Measurements from ENCODE around the gene CCDC61.

Gene CCDC61

GRCh38 chr19:45955905-45956608 is 39.2 kb upstream of the CCDC61 start:
- Histone ChIP-seq H3K9ac (ENCODE audit: insufficient read length, low read depth) (no peak overlapping the region), H3K4me3 (ENCODE audit: insufficient read length, low read depth) (no peak overlapping the region), H3K4me1 (ENCODE audit: insufficient read depth, insufficient read length) (peaks cover 15% of the 10 kb centered on the region), H3K27me3 (ENCODE audit: insufficient read depth, insufficient read length) (no peaks in the 10 kb centered on the region), H3K9me3 (ENCODE audit: insufficient read depth, low read length) (no peaks in the 10 kb centered on the region; the same call in 1 of the 2 replicates), H3K36me3 (ENCODE audit: insufficient read depth, insufficient read length, low read length) (no peaks in the 10 kb centered on the region)
- TF ChIP-seq SUZ12 (IDR thresholded peaks at IDR 0.05; ENCODE audit: extremely low read depth, insufficient read depth, insufficient read length) (no peak), ZNF274 (IDR thresholded peaks at IDR 0.05; ENCODE audit: low read depth, low read length) (no peak), YY1 (IDR thresholded peaks at IDR 0.05; ENCODE audit: insufficient read depth, insufficient read length) (no peak)
- no peak for DNase-seq (ENCODE audit: low read depth, low spot score)

GRCh38 chr19:45958320-45958719 is 36.9 kb upstream of the CCDC61 start:
- TF ChIP-seq YY1 (IDR thresholded peaks at IDR 0.05; ENCODE audit: insufficient read depth, insufficient read length) = no peak
- no peak for TF ChIP-seq SUZ12 (IDR thresholded peaks at IDR 0.05; ENCODE audit: extremely low read depth, insufficient read depth, insufficient read length)
- TF ChIP-seq ZNF274 (IDR thresholded peaks at IDR 0.05; ENCODE audit: low read depth, low read length) = no peak
- DNase-seq (ENCODE audit: low read depth, low spot score) = no peak
- H3K27me3 ChIP-seq (ENCODE audit: insufficient read depth, insufficient read length) = no peaks in the 10 kb centered on the region
- no peaks in the 10 kb centered on the region; the same call in 1 of the 2 replicates for H3K9me3 ChIP-seq (ENCODE audit: insufficient read depth, low read length)
- H3K4me1 ChIP-seq (ENCODE audit: insufficient read depth, insufficient read length) = peaks cover 12% of the 10 kb centered on the region
- H3K4me3 ChIP-seq (ENCODE audit: insufficient read length, low read depth) = no peak overlapping the region
- no peaks in the 10 kb centered on the region for H3K36me3 ChIP-seq (ENCODE audit: insufficient read depth, insufficient read length, low read length)
- H3K9ac ChIP-seq (ENCODE audit: insufficient read length, low read depth) = no peak overlapping the region

- Histone ChIP-seq H3K9me3 (ENCODE audit: insufficient read depth, low read length) (no peaks in the 10 kb centered on the region), H3K27me3 (ENCODE audit: insufficient read depth, insufficient read length) (no peaks in the 10 kb centered on the region), H3K4me3 (ENCODE audit: insufficient read length, low read depth) (no peak overlapping the region), H3K4me1 (ENCODE audit: insufficient read depth, insufficient read length) (peaks cover 12% of the 10 kb centered on the region), H3K9ac (ENCODE audit: insufficient read length, low read depth) (no peak overlapping the region), H3K36me3 (ENCODE audit: insufficient read depth, insufficient read length, low read length) (no peaks in the 10 kb centered on the region)
- TF ChIP-seq YY1 (IDR thresholded peaks at IDR 0.05; ENCODE audit: insufficient read depth, insufficient read length) = no peak
- TF ChIP-seq SUZ12 (IDR thresholded peaks at IDR 0.05; ENCODE audit: extremely low read depth, insufficient read depth, insufficient read length) = no peak
- TF ChIP-seq ZNF274 (IDR thresholded peaks at IDR 0.05; ENCODE audit: low read depth, low read length) = no peak
- DNase-seq (ENCODE audit: low read depth, low spot score) = no peak
Observed at GRCh38 chr19:45958769-45959516, 36.3 kb upstream of the CCDC61 start.

GRCh38 chr19:45959517-45960025 is 35.7 kb upstream of the CCDC61 start:
- no peak overlapping the region for H3K4me3 ChIP-seq (ENCODE audit: insufficient read length, low read depth)
- no peaks in the 10 kb centered on the region for H3K36me3 ChIP-seq (ENCODE audit: insufficient read depth, insufficient read length, low read length)
- no peak for DNase-seq (ENCODE audit: low read depth, low spot score)
- TF ChIP-seq ZNF274 (IDR thresholded peaks at IDR 0.05; ENCODE audit: low read depth, low read length) = no peak
- no peak for TF ChIP-seq SUZ12 (IDR thresholded peaks at IDR 0.05; ENCODE audit: extremely low read depth, insufficient read depth, insufficient read length)
- H3K9ac ChIP-seq (ENCODE audit: insufficient read length, low read depth) = no peak overlapping the region
- no peaks in the 10 kb centered on the region for H3K9me3 ChIP-seq (ENCODE audit: insufficient read depth, low read length)
- H3K27me3 ChIP-seq (ENCODE audit: insufficient read depth, insufficient read length) = no peaks in the 10 kb centered on the region
- peaks cover 12% of the 10 kb centered on the region for H3K4me1 ChIP-seq (ENCODE audit: insufficient read depth, insufficient read length)

- no peak overlapping the region for H3K4me3 ChIP-seq (ENCODE audit: insufficient read length, low read depth)
- DNase-seq (ENCODE audit: low read depth, low spot score) = no peak
- H3K36me3 ChIP-seq (ENCODE audit: insufficient read depth, insufficient read length, low read length) = no peaks in the 10 kb centered on the region
- no peaks in the 10 kb centered on the region for H3K27me3 ChIP-seq (ENCODE audit: insufficient read depth, insufficient read length)
- TF ChIP-seq SUZ12 (IDR thresholded peaks at IDR 0.05; ENCODE audit: extremely low read depth, insufficient read depth, insufficient read length) (no peak), ZNF274 (IDR thresholded peaks at IDR 0.05; ENCODE audit: low read depth, low read length) (no peak), YY1 (IDR thresholded peaks at IDR 0.05; ENCODE audit: insufficient read depth, insufficient read length) (no peak)
- H3K9me3 ChIP-seq (ENCODE audit: insufficient read depth, low read length) = no peaks in the 10 kb centered on the region
- peaks cover 12% of the 10 kb centered on the region for H3K4me1 ChIP-seq (ENCODE audit: insufficient read depth, insufficient read length)
- H3K9ac ChIP-seq (ENCODE audit: insufficient read length, low read depth) = no peak overlapping the region
Observed at GRCh38 chr19:45960595-45961235, 34.6 kb upstream of the CCDC61 start.

GRCh38 chr19:45962021-45962420 is 33.2 kb upstream of the CCDC61 start:
- Histone ChIP-seq H3K9ac (ENCODE audit: insufficient read length, low read depth) (no peak overlapping the region), H3K27me3 (ENCODE audit: insufficient read depth, insufficient read length) (no peaks in the 10 kb centered on the region), H3K9me3 (ENCODE audit: insufficient read depth, low read length) (no peaks in the 10 kb centered on the region), H3K4me1 (ENCODE audit: insufficient read depth, insufficient read length) (peaks cover 12% of the 10 kb centered on the region), H3K36me3 (ENCODE audit: insufficient read depth, insufficient read length, low read length) (no peaks in the 10 kb centered on the region), H3K4me3 (ENCODE audit: insufficient read length, low read depth) (no peak overlapping the region)
- DNase-seq (ENCODE audit: low read depth, low spot score) = no peak
- TF ChIP-seq ZNF274 (IDR thresholded peaks at IDR 0.05; ENCODE audit: low read depth, low read length) (no peak), SUZ12 (IDR thresholded peaks at IDR 0.05; ENCODE audit: extremely low read depth, insufficient read depth, insufficient read length) (no peak), YY1 (IDR thresholded peaks at IDR 0.05; ENCODE audit: insufficient read depth, insufficient read length) (no peak)

GRCh38 chr19:45967246-45967645 is 28.0 kb upstream of the CCDC61 start:
- DNase-seq (ENCODE audit: low read depth, low spot score) = no peak
- H3K36me3 ChIP-seq (ENCODE audit: insufficient read depth, insufficient read length, low read length) = no peaks in the 10 kb centered on the region
- no peak overlapping the region for H3K4me3 ChIP-seq (ENCODE audit: insufficient read length, low read depth)
- no peaks in the 10 kb centered on the region for H3K9me3 ChIP-seq (ENCODE audit: insufficient read depth, low read length)
- H3K27me3 ChIP-seq (ENCODE audit: insufficient read depth, insufficient read length) = peaks cover 7% of the 10 kb centered on the region
- TF ChIP-seq SUZ12 (IDR thresholded peaks at IDR 0.05; ENCODE audit: extremely low read depth, insufficient read depth, insufficient read length) = no peak
- no peak for TF ChIP-seq ZNF274 (IDR thresholded peaks at IDR 0.05; ENCODE audit: low read depth, low read length)
- TF ChIP-seq YY1 (IDR thresholded peaks at IDR 0.05; ENCODE audit: insufficient read depth, insufficient read length) = no peak
- H3K9ac ChIP-seq (ENCODE audit: insufficient read length, low read depth) = no peak overlapping the region
- peaks cover 3% of the 10 kb centered on the region for H3K4me1 ChIP-seq (ENCODE audit: insufficient read depth, insufficient read length)
